ENCODE measurements around the gene ACADS. TPM values are rescaled to one million over a fixed set of nuclear protein-coding genes. Genes with fewer than 3 reads are reported as not detected.

Gene ACADS
- total RNA-seq, 1 donor from 2014 or later, result 0.88 TPM

DNA sequence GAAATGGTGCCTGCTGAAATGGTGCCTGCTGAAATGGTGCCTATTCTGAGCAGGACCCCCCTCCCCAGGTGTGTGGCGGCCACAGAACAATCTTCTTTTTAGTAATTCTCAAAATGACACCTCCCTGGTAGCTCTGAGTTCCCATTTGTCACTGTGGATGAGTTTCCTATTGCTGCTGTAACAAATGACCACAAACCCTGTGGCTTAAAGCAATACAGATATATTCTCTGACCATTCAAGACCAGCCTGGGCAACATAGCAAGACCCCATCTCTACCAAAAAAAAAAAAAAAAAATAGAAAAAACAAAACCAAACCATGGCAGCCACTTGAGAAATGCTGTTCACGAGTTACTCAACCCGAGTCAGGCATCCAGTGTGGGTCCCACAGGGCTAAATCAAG is 7.9 kb downstream of the ACADS start:
- Histone ChIP-seq H2AFZ (replicated peaks) (no peak overlapping the region), H3F3A (ENCODE audit: low read depth) (no peaks in the 10 kb centered on the region), H3K9ac (no peak overlapping the region), H3K27ac (no peak overlapping the region), H3K4me1 (no peaks in the 10 kb centered on the region), H3K4me3 (no peak overlapping the region), H3K27me3 (no peaks in the 10 kb centered on the region), H3K36me3 (no peaks in the 10 kb centered on the region), H3K79me2 (ENCODE audit: low read depth) (no peaks in the 10 kb centered on the region), H3K4me2 (no peak overlapping the region), H4K20me1 (ENCODE audit: low read depth) (no peaks in the 10 kb centered on the region), H3K9me3 (ENCODE audit: low read depth) (no peaks in the 10 kb centered on the region)
- Mint-ChIP-seq H3K27ac (no peak overlapping the region), H3K4me3 (no peak overlapping the region), H3K4me1 (no peaks in the 10 kb centered on the region), H3K9me3 (peaks cover 2% of the 10 kb centered on the region), H3K36me3 (peaks cover 12% of the 10 kb centered on the region), H3K27me3 (ENCODE audit: insufficient read depth, low read depth) (peaks cover 8% of the 10 kb centered on the region)
- no peak for DNase-seq (ENCODE audit: low spot score)
- TF ChIP-seq, protein P1, sequence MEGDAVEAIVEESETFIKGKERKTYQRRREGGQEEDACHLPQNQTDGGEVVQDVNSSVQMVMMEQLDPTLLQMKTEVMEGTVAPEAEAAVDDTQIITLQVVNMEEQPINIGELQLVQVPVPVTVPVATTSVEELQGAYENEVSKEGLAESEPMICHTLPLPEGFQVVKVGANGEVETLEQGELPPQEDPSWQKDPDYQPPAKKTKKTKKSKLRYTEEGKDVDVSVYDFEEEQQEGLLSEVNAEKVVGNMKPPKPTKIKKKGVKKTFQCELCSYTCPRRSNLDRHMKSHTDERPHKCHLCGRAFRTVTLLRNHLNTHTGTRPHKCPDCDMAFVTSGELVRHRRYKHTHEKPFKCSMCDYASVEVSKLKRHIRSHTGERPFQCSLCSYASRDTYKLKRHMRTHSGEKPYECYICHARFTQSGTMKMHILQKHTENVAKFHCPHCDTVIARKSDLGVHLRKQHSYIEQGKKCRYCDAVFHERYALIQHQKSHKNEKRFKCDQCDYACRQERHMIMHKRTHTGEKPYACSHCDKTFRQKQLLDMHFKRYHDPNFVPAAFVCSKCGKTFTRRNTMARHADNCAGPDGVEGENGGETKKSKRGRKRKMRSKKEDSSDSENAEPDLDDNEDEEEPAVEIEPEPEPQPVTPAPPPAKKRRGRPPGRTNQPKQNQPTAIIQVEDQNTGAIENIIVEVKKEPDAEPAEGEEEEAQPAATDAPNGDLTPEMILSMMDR (IDR thresholded peaks at IDR 0.05), result no peak
- TF ChIP-seq EZH2phosphoT487 (IDR thresholded peaks at IDR 0.05) (no peak), EZH2 (IDR thresholded peaks at IDR 0.05) (no peak)

DNA sequence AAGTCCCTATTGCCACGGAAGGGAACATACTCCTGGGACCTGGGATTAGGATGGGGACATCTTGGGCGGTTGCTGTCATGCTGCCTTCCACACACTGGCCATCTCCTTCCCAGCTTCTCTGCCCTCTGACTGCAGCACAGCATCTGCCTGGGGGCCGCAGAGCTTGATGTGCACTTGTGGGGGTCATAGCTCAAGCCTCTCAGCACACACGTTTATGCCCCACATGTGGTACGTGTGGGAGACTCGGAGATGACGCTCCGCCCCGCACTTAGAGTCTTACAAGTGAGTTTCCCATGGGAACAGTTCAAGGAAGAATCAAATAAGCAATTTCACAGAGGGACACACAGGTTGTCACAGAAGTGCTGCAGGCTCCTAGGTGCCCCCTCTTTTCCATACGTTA is 8.6 kb downstream of the ACADS start:
- Mint-ChIP-seq H3K27ac (peak overlapping the region; percentile 53), H3K4me1 (no peaks in the 10 kb centered on the region), H3K27me3 (ENCODE audit: insufficient read depth, low read depth) (peaks cover 8% of the 10 kb centered on the region), H3K4me3 (no peak overlapping the region), H3K9me3 (peaks cover 2% of the 10 kb centered on the region), H3K36me3 (peaks cover 12% of the 10 kb centered on the region)
- TF ChIP-seq EZH2 (IDR thresholded peaks at IDR 0.05) (no peak), EZH2phosphoT487 (IDR thresholded peaks at IDR 0.05) (no peak)
- TF ChIP-seq, protein P1 (IDR thresholded peaks at IDR 0.05), result no peak
- no peaks in the 10 kb centered on the region for H3K27me3 ChIP-seq
- no peaks in the 10 kb centered on the region for H3K79me2 ChIP-seq (ENCODE audit: low read depth)
- H3F3A ChIP-seq (ENCODE audit: low read depth), result no peaks in the 10 kb centered on the region
- no peak overlapping the region for H3K4me2 ChIP-seq
- no peaks in the 10 kb centered on the region for H3K36me3 ChIP-seq
- no peak for DNase-seq (ENCODE audit: low spot score)
- H3K9ac ChIP-seq, result no peak overlapping the region
- no peak overlapping the region for H2AFZ ChIP-seq (replicated peaks)
- H4K20me1 ChIP-seq (ENCODE audit: low read depth), result no peaks in the 10 kb centered on the region
- H3K27ac ChIP-seq, result no peak overlapping the region
- H3K4me1 ChIP-seq, result no peaks in the 10 kb centered on the region
- no peak overlapping the region for H3K4me3 ChIP-seq
- H3K9me3 ChIP-seq (ENCODE audit: low read depth), result no peaks in the 10 kb centered on the region

DNA sequence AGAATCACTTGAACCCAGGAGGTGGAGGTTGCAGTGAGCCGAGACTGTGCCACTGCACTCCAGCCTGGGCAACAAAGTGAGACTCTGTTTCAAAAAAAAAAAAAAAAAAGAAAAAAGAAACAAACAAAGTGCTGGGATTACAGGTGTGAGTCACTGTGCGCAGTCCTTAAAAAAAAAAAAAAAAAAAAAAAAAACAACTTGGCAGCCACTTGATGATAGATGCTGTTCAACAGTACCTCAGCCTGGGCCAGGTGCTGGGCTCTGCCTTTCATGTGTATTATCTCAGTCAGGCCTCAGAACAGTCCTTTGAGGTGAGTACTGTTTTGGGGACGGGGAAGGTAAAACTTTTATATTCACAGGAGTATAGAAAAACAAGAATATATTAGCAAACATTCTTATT is 9.6 kb downstream of the ACADS start:
- Histone ChIP-seq H4K20me1 (ENCODE audit: low read depth) (no peaks in the 10 kb centered on the region), H3K4me2 (no peak overlapping the region), H3K27ac (no peak overlapping the region), H3K9ac (no peak overlapping the region), H3K36me3 (no peaks in the 10 kb centered on the region), H3K27me3 (no peaks in the 10 kb centered on the region), H3F3A (ENCODE audit: low read depth) (no peaks in the 10 kb centered on the region), H3K9me3 (ENCODE audit: low read depth) (no peaks in the 10 kb centered on the region), H3K79me2 (ENCODE audit: low read depth) (no peaks in the 10 kb centered on the region), H3K4me1 (no peaks in the 10 kb centered on the region), H3K4me3 (no peak overlapping the region), H2AFZ (replicated peaks) (no peak overlapping the region)
- TF ChIP-seq EZH2phosphoT487 (IDR thresholded peaks at IDR 0.05) (no peak), EZH2 (IDR thresholded peaks at IDR 0.05) (no peak)
- TF ChIP-seq, protein P1 (IDR thresholded peaks at IDR 0.05), result no peak
- peaks cover 8% of the 10 kb centered on the region for H3K27me3 Mint-ChIP-seq (ENCODE audit: insufficient read depth, low read depth)
- DNase-seq (ENCODE audit: low spot score), result no peak
- no peak overlapping the region for H3K4me3 Mint-ChIP-seq
- no peak overlapping the region for H3K27ac Mint-ChIP-seq
- H3K36me3 Mint-ChIP-seq, result peaks cover 9% of the 10 kb centered on the region
- no peaks in the 10 kb centered on the region for H3K4me1 Mint-ChIP-seq
- peaks cover 2% of the 10 kb centered on the region for H3K9me3 Mint-ChIP-seq

All from neural progenitor cell (in vitro differentiated cells).